Subcutaneous abdominal adipose tissue (tissue), 5 donors: ENCODE results near the gene HIPK4.
"Not testable (repeated sequence)": the region's sequence is repeated elsewhere in the genome, so short reads cannot be mapped to it uniquely, and the experiment has no call there.

Experiments
- H3K27ac ChIP-seq: one replicate; pipeline ENCODE4 v1.7.0; 2013; ENCODE audit warnings: low read depth, mild to moderate bottlenecking, inconsistent platforms, low read length, moderate library complexity
- H3K27me3 ChIP-seq, 5 donors: one replicate each; pipeline ENCODE4 v1.7.0; 2013; ENCODE audit warnings: low read length in 5 of 5, inconsistent platforms in 1 of 5; ENCODE audit not compliant: control insufficient read depth in 5 of 5, insufficient read depth in 4 of 5
- H3K36me3 ChIP-seq, 5 donors: one replicate each; pipeline ENCODE4 v1.7.0; 2013; ENCODE audit warnings: low read length in 5 of 5; ENCODE audit not compliant: control insufficient read depth in 5 of 5, insufficient read depth in 5 of 5
- H3K4me1 ChIP-seq, 5 donors: one replicate each; pipeline ENCODE4 v1.7.0; 2013; ENCODE audit warnings: low read length in 5 of 5, mild to moderate bottlenecking in 3 of 5, moderate library complexity in 1 of 5; ENCODE audit not compliant: control insufficient read depth in 5 of 5, insufficient read depth in 5 of 5
- H3K4me3 ChIP-seq, 5 donors: one replicate each; pipeline ENCODE4 v1.7.0; 2013; ENCODE audit warnings: low read length in 5 of 5, low read depth in 1 of 5
- H3K9ac ChIP-seq, 5 donors: one replicate each; pipeline ENCODE4 v1.7.0; 2013; ENCODE audit warnings: low read length in 5 of 5, mild to moderate bottlenecking in 4 of 5, moderate library complexity in 3 of 5
- H3K9me3 ChIP-seq, 5 donors: one replicate each; pipeline ENCODE4 v1.7.0; 2013; ENCODE audit warnings: low read length in 5 of 5; ENCODE audit not compliant: control insufficient read depth in 5 of 5
- donor health status: healthy.
- donor health status: healthy.
- donor health status: healthy.
- donor health status: healthy.
- donor health status: healthy.

HIPK4 gene

GRCh38 chr19:40380199-40381037, 9.6 kb downstream of the HIPK4 start:
- Histone ChIP-seq H3K9me3 (no peaks in the 10 kb centered on the region), H3K36me3 (peaks cover 0 to 57% (median 41%) of the 10 kb centered on the region in 5 donors), H3K4me3 (no peak overlapping the region), H3K9ac (no peak overlapping the region), H3K4me1 (peaks cover 0 to 8% (median 0%) of the 10 kb centered on the region in 5 donors), H3K27ac (no peak overlapping the region), H3K27me3 (no peaks in the 10 kb centered on the region)

- no peaks in the 10 kb centered on the region for H3K9me3 ChIP-seq
- H3K9ac ChIP-seq = no peak overlapping the region
- no peak overlapping the region for H3K27ac ChIP-seq
- no peak overlapping the region for H3K4me3 ChIP-seq
- H3K4me1 ChIP-seq = peaks cover 0 to 8% (median 0%) of the 10 kb centered on the region in 5 donors
- peaks cover 0 to 59% (median 43%) of the 10 kb centered on the region in 5 donors for H3K36me3 ChIP-seq
- no peaks in the 10 kb centered on the region for H3K27me3 ChIP-seq
These were observed 10.4 kb downstream of the HIPK4 start for GRCh38 chr19:40379446-40380198.

GRCh38 chr19:40378509-40378908, 11.5 kb downstream of the HIPK4 start:
- no peak overlapping the region for H3K4me3 ChIP-seq
- H3K27me3 ChIP-seq = no peaks in the 10 kb centered on the region
- H3K9me3 ChIP-seq = no peaks in the 10 kb centered on the region
- H3K4me1 ChIP-seq = peaks cover 0 to 8% (median 0%) of the 10 kb centered on the region in 5 donors
- H3K36me3 ChIP-seq = peaks cover 0 to 67% (median 50%) of the 10 kb centered on the region in 5 donors
- H3K27ac ChIP-seq = no peak overlapping the region
- no peak overlapping the region for H3K9ac ChIP-seq

- Histone ChIP-seq H3K27me3 (no peaks in the 10 kb centered on the region), H3K9ac (no peak overlapping the region), H3K27ac (no peak overlapping the region), H3K4me3 (no peak overlapping the region), H3K36me3 (peaks cover 0 to 72% (median 53%) of the 10 kb centered on the region in 5 donors), H3K4me1 (peaks cover 0 to 8% (median 0%) of the 10 kb centered on the region in 5 donors), H3K9me3 (no peaks in the 10 kb centered on the region)
These were observed 12.1 kb downstream of the HIPK4 start for GRCh38 chr19:40377876-40378385.

GRCh38 chr19:40376286-40376862, 13.6 kb downstream of the HIPK4 start:
- Histone ChIP-seq H3K27ac (no peak overlapping the region), H3K27me3 (no peaks in the 10 kb centered on the region), H3K36me3 (peaks cover 0 to 87% (median 68%) of the 10 kb centered on the region in 5 donors), H3K4me1 (peaks cover 0 to 8% (median 0%) of the 10 kb centered on the region in 5 donors), H3K9ac (no peak overlapping the region), H3K4me3 (no peak overlapping the region), H3K9me3 (no peaks in the 10 kb centered on the region)

- peaks cover 0 to 87% (median 73%) of the 10 kb centered on the region in 5 donors for H3K36me3 ChIP-seq
- H3K27me3 ChIP-seq = no peaks in the 10 kb centered on the region
These were observed 15.9 kb downstream of the HIPK4 start for GRCh38 chr19:40374084-40374483.

GRCh38 chr19:40371802-40372122, 18.2 kb downstream of the HIPK4 start:
- Histone ChIP-seq H3K9ac (no peak overlapping the region), H3K36me3 (peaks cover 0 to 89% (median 72%) of the 10 kb centered on the region in 5 donors), H3K9me3 (no peaks in the 10 kb centered on the region), H3K4me3 (no peak overlapping the region), H3K4me1 (no peaks in the 10 kb centered on the region), H3K27ac (no peak overlapping the region), H3K27me3 (no peaks in the 10 kb centered on the region)

More at GRCh38 chr19:40374084-40374483, 15.9 kb downstream of the HIPK4 start:
- Histone ChIP-seq H3K4me3 (no peak overlapping the region), H3K9ac (no peak overlapping the region), H3K27ac (no peak overlapping the region), H3K9me3 (no peaks in the 10 kb centered on the region), H3K4me1 (peaks cover 0 to 7% (median 0%) of the 10 kb centered on the region in 5 donors)

GRCh38 chr19:40370997-40371801, 18.8 kb downstream of the HIPK4 start:
- H3K4me3 ChIP-seq = no peak overlapping the region
- no peak overlapping the region for H3K27ac ChIP-seq
- no peaks in the 10 kb centered on the region for H3K27me3 ChIP-seq
- H3K9me3 ChIP-seq = no peaks in the 10 kb centered on the region
- peaks cover 0 to 5% (median 0%) of the 10 kb centered on the region in 5 donors for H3K4me1 ChIP-seq
- H3K36me3 ChIP-seq = peaks cover 0 to 89% (median 70%) of the 10 kb centered on the region in 5 donors
- H3K9ac ChIP-seq = no peak overlapping the region

- H3K36me3 ChIP-seq = peaks cover 0 to 82% (median 70%) of the 10 kb centered on the region in 5 donors
- H3K4me3 ChIP-seq, H3K4me1 ChIP-seq, H3K27me3 ChIP-seq, H3K9ac ChIP-seq, H3K9me3 ChIP-seq, H3K27ac ChIP-seq: not testable (repeated sequence)
These were observed 19.7 kb downstream of the HIPK4 start for GRCh38 chr19:40370253-40370652.
